Midbrain (tissue), 1 donor: Measurements from ENCODE around the gene TMEM121.

Experiments used
- DNase-seq: peaks from one replicate; lab custom pipeline; 2025; lab: John Stamatoyannopoulos, UW

Gene TMEM121

DNA sequence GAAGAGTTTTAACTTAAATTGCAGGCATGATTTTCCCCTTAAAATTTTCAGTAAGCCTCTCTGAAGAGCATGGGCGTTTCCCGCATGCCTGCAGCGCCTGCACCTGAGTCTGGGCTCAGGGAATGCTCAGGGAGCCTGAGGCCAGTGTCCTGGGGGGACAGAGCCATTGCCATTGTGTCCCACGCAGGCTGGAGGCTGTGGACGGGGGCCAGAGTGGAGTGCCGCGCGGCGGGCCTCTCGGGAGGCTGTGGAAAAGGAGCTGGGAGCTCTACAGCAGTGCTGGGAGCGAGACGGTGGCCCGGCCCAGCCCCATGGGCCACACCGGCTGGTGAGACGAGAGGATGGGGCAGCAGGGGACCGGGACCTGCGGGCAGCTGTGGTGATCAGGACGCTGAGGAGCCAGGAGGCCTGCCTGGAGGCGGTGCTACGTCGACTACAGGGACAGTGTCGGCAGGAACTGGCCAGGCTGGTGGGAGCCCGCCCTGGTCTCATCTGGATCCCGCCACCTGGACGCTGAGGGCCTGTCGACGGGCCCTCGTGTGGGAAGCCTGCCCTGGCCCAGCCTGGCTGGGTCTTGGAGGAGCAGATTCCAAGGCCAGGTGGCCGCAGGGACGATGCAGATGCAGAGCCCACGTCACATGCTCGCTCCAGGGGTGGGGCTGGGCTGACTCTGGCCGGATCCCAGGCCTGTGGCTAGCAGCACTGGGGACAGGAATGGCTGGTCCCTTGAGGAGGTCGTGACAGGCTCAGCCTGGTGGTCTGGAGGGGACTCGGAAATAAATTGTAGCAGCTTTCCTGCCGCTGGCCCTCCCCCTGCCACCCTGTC lies 27.7 kb upstream of the TMEM121 start:
- DNase-seq: peak; percentile 72

DNA sequence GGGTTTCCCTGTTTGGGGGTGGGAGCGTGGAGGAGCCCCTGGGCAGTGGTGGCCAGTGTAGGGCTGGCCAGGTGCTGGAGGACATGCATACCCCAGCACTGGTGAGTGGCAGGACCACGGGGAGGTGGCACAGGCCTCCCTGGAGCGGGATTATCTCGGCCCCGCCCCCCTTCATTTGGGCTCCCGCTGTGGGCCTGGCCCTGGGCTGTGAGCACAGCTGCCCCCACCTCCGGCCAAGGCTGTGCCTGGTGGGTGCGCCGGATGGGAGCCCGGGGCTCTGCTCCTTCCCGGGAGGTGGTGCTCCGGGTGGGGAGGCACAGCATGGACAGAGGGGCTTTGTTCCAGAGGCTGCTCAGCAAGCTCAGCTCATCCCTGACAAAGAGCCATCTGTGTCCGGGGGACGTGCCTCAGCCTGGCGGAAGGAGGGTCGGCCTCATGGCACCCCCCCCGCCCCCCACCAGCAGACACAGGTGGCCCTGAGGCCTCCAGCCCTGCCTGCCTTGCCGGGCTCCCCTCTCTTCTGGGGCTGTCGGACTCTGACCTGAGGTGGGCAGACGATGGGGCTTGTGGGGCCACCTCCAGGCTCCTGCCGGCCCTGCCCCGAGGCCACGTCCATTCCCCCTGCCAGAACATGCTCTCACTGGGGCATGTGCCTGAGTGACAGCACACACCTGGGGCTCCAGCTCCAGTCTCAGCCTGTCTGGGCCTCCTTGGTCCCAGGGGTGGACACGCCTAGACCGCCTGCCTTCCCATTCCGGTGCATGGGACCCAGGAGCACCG lies 26.9 kb upstream of the TMEM121 start:
- DNase-seq: peak; percentile 89

DNA sequence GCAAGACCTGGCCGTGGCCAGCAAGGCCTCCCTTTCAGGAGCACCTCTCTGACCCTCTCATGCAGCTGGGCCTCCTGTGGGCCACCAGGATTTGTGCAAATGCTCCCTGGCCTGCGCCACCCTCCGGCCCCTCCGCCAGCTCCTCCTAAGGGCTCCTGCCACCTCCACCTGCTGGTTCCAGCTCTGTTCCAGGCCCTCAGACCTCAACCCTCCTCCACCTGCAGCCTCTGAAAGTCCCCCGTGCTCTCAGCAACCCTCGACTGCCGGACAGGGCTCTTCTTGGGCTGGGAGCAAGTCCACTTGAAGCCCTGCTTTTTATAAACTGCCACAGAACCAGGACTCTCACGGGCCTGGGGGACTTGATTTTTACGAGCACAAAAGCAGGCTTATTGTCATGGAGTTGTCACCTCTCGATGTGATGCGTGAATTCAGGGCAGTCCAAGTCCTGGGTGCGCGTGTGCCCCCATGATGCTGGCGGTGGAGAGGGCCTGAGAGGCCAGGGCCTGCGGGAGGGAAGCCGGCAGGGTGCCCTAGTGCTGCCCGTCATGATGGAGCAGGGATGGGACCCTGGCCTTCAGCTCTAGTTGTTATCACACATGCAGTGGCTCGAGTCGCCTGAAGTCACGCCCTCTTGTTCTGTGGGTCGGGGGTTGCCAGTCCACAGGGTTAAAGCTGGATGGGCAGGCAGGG lies 26.2 kb upstream of the TMEM121 start:
- DNase-seq: peak; percentile 40

DNA sequence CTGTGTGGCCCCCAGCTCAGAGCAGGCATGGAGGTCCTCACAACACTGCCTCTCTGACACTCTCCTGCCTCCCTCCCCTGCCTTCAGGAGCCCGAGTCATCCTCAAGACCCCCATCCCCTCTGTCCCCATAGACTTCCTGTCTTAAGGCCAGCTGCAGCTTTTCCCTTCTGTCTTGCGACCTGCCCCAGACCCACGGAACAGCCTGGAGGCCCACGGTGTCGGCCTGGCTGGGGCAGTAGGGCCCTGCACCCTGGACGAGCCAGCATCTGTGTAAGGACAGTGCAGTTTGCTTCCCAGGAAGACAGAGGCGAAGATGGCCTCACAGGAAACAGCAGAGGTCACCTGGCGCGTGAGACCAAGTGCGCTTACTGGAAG lies 25.7 kb upstream of the TMEM121 start:
- no peak for DNase-seq

DNA sequence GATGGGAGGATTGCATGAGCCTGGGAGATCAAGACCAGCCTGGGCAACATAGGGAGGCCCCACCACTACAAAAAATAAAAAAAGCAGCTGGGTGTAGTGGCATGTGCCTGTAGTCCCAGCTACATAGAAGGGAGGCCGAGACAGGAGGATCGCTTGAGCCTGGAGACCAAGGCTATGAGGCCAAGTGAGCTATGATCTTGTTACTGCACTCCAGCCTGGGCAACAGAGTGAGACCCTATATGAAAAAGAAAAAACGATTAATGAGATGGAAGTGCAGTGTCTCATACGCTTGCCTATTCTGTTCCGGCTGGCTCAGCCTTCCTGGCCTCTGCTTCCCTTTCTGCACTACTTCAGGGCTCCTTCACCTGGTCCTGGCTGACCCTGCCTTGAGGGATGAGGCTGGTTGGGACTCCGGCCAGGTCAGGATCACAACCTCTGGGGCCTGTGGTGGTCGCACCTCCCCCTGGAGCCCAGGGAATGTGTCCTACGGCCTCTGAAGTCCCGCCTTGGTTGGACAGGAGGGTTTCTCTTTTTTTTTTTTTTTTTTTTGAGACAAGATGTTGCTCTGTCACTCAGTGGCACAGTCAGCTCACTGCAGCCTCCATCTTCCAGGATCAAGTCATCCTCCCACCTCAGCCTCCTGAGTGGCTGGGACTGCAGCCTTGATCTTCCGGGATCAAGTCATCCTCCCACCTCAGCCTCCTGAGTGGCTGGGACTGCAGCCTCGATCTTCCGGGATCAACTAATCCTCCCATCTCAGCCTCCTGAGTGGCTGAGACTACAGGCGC lies 24.7 kb upstream of the TMEM121 start:
- no peak for DNase-seq

DNA sequence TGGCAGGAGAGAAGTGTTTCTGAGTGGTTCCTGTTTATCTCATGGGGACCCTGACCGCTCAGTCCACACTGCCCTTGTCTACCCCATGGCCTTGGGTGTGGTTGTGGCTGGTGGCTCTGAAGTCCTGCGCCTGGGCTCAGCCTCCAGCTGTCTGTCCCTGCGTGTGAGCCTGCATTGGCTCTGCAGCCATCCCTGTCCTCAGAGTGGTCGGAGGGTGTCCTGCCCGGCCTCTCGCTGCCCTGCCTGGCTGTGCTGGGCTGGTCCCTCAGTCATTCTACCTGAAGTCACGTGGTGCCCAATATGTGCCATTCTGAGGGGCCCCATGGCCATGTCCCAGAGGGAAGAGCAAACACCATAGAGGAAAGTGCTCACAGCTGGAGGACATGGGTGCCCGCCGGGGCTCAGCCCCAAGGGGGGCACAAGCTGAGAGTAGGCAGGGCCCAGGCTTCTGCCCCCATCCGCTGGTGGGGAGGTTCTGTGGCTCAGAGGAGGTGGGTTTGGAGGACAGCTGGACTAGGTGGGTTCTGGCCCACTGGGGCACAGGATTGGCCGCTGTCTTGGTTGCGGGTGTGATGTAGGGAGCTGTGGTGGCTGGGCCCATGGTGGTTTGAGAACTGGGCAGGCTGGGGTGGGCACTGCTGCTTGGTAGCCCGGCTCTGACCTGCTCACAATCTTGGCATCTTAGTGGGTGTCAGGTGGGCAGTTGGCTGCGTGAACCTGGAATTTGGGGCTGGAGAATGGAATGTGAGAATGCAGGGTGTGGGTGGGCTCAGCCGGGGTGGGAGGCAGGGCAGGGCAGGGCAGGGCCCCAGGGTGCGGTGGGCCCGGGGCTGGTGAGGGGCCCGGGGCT lies 23.7 kb upstream of the TMEM121 start:
- no peak for DNase-seq

DNA sequence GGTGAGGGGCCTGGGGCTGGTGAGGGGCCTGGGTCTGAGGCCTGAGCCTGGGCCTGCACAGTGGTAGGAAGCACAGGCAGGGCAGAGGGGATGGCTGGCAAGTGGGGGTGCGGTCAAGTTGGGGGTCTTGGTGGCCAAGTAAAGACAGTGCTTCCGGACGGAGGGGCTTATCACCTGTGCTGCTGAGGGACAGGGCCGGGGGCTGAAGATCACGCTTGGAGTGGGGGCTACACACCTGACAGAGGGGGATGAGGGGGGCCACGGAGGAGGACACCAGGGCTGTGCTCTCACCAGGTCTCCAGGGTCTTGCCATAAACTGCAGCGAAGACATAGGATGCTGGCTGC lies 23.1 kb upstream of the TMEM121 start:
- DNase-seq: no peak

DNA sequence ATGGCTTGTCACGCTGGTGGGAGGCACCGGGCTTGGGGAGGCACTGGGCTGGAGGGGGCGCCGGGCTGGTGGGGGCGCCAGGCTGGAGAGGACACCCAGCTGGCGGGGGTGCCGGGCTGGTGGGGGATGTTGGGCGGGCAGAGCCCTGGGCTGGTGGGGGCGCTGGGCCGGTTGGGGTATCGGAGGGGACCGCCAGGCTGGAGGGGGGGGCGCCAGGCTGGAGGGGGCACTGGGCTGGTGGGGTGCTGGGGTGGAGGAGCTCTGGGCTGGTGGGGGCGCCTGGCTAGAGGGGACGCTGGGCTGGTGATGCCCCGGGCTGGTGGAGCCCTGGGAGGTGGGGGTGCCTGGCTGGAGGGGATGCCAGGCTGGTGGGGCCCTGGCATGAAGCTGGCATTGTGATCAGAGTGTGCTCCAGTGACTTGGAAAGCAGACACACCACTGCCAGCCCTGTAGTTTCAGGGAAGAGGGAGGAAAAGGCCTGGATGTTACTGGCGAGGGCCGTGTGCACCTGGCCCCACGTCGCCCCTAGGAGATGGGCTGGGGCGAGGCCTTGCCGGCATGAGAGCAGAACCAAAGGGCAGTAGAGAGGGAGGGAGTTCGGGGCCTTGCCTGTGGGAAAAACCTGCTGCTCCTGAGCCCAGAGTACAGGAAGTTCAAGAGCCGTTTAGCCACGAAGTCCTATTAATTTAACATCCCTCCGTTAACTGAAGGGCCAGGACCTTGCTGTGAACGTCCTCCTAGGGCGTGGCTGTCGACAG lies 22.3 kb upstream of the TMEM121 start:
- DNase-seq: no peak

DNA sequence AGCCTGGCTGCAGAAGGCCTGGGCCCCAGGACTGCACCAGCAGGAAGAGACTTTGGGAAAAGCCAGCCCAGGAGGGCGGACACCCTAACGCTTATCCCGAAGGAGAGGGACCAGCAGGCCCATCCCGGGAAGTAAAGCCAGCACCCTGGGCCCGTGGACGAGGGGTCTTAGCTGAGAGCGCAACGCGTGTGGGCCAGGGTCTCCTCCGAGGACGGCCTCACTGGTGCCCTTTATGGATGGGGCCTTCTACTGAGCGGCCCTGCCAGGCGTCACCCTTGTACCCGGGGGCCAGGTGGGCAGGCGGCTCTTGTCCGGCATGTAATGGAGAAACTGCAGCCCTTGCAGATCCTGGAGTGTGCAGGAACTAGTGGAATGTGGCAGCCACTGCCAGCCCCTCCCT lies 21.3 kb upstream of the TMEM121 start:
- no peak for DNase-seq

DNA sequence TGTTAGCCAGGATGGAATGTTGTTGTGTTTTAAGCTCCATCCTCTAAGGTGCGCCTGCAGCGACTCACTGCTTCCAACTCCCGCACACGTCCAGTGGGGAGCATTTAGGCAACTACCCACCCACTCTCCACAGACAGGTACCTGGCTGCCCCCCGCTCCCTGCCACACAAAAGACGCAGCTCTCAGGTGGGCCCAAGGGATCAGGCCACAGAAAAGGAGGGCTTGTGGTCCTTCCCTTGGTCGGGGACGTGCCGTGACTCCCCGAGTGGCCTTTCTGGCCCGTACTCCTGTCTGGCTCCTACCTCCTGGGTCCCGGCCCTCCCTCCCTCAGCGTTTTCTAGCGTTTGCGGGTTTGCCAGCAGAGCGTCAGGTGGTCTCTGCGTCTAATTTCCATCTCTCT lies 19.1 kb upstream of the TMEM121 start:
- no peak for DNase-seq

DNA sequence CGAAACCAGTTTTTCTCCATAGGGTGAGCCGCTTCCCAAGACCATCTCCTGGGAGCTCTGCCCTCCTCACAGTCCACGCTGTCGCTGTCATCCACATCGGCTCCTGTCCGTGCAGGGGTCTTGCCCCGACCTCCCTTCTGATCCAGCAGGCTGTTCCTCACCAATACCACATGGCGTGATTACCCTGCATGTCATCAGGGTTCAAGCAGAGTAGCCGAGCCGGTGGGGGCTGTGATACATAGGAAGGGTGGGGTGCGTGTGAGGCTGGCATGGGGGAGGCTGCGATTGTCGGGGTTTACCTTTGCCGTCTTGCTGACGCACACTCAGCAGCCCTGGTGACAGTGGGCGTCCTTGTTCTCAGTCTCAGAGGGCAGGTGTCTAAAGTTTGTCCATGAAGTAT lies 18.3 kb upstream of the TMEM121 start:
- no peak for DNase-seq

DNA sequence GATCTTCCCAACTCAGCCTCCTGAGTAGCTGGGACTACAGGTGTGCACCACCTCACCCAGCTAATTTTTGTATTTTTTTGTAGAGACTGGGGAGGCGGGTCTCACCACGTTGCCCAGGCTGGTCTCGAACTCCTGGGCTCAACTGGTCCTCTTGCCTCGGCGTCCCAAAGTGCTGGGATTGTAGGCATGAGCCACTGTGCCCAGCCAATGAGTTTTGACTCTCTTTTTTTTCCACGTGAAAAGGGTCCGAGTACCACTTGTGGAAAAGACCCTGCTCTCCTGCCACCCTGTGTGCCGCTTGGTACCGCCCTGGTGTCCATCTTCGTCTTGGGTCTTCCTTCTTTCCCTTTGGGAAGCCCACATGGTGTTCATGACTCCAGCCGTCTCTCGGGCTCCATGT lies 17.8 kb upstream of the TMEM121 start:
- no peak for DNase-seq

DNA sequence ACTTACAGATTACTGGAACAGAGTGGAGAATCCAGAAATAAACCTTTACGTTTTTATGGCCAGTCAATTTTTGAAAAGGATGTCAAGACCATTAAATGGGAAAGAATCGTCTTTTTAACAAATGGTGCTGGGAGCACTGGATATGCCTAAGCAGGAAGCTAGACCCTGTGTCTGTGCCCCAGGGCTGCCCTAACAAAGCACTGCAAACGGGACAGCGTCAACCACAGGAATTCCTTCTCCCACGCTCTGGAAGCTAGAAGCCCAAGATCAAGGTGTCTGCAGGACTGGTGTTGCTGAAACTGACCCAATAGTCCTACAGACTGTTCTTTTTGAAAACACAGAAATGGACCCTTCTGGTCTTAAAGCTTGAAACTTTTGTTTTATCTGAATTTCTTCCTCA lies 9.3 kb upstream of the TMEM121 start:
- no peak for DNase-seq

DNA sequence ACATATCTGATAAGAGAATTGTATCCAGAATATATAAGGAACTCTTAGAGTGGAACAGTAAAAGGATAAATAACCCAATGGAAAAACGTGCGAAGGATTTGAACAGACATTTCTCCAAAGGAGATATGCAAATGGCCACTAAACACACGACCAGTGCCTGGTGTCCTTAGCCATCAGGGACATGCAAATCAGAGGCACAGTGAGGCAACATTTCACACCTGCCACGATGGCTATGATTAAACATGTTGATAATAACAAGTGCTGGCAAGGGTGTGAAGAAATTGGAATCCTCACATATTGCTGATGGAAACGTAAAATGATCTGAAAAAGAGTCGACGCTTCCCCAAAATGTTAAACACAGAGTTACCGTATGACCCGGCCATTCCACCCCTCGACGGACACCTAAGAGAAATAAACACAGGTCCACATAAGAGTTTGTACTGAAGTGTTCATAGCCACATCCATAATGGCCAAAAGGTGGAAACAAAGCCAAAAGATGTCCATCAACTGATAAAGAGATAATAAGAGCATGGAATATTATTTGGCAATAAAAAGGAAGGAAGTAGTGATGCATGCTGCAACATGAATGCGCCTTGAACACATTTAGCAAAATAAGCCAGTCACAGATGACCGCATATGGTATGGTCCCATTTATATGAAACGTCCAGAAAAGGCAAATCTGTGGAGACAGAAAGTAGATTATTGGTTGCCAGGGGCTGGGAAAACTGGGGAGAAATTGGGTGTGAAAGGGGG lies 6.3 kb upstream of the TMEM121 start:
- DNase-seq: no peak

DNA sequence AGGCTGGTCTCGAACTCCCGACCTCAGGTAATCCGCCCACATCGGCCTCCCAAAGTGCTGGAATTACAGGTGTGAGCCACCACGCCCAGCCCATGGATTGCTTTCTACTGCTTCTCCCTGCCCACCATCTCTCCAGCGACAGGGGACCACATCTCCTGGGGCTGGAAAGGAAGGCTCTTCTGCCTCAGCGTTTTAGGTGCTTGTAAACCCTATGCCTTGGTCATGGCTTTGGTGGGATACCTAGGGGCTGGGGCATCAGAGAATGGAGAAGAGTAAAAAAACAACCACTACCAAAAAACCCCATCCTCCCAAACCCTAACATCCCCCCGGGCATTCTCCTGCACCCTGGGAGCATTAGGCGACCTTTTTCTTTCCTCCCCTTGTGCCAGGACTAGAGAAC lies 1.1 kb upstream of the TMEM121 start:
- no peak for DNase-seq

DNA sequence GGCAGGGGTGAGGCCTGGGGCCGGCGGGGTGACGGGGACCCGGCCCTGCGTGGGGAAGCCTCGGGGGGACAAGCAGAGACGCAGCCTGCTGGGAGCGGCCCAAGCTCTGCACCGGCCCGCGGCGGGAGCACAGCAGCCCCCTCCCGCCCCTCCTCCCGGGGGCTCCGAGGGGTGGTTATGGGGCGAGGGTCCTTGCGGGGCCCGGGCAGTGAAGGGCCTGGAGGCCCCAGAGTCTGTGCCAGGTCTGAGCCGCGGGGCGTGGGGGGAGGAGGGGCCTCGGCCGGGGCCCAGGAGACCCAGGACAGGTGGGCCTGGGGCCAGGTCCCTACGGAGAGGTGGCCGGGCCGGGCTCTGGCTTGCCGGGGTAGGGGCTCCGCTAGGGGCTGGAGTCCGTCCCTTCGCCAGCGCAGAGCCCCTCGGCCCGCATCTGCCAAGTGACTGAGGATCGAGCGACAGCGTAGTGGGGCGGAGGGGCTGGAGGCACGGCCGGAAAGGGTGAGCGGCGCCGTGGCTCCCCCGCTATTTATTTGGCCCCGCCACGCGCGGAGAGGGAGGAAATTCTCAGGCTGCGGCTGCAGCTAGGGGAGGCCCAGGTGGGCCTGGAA lies 495 bp downstream of the TMEM121 start:
- DNase-seq: no peak

DNA sequence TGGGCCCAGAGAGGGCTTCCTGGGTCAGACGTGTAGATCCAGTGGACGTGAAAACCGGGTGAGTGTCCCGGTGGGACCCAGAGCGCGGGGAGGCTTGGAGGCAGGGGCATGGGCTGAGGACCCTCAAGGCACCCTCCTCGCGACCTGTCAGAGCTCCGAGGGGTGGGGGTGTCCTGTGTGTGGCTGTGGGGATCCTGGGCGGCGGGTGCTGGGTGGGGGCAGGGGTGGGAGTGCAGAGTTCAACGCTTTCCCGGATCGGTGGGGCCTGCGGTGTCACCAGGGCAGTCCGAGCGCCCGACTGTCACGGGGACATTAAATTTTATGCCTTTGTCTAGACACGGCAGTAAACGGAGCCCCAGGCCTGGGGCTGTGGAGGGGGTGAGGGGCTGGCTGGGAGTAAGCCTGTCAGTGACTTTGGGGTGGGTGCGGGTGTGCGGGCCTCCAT lies 1.0 kb downstream of the TMEM121 start:
- no peak for DNase-seq

DNA sequence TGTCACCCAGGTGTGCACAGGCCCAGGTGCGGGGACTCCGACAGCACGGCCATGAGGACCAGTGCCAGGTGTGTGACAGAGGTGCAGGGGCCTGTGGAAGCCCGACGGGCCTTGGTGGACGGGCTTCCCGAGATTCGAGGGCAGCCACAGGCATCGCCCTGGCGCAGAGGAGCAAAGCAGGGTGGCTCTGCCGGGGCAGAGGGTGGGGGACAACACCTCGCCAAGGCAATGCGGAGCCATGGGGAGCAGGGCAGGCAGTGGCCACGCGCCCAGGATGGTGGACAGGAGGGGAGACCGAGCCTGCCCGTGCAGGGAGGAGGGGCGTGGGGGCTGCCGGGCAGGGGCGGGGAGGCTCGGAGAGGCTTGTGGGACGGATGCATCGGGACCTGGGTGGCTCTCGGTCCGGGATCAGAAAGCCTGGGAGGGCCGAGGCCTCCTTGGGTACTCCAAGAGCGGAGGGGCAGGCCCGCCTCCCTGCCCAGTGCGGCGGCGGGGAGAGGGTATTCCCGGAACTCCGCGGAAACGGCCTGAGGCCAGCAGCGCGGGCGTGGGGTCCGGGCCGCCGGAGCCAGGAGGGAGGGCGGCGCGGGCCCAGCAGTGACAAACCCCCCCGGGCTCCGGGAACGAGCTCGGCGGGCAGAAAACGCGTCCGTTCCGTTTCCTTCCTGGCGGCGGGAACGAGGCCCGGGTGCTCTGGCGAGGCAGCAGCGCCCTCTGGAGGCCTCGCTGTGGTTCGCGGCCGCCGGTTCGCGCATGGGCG lies 1.6 kb downstream of the TMEM121 start:
- peak; percentile 81 for DNase-seq
